Dedifferentiated amniotic fluid mesenchymal stem cell (primary cell): Measurements from ENCODE around the gene SMARCC1.

Experiments
- DNase-seq: peaks from one replicate; pipeline ENCODE4 v3.0.0-alpha.2; 2016; ENCODE audit errors: extremely low spot score

The SMARCC1 gene

DNA sequence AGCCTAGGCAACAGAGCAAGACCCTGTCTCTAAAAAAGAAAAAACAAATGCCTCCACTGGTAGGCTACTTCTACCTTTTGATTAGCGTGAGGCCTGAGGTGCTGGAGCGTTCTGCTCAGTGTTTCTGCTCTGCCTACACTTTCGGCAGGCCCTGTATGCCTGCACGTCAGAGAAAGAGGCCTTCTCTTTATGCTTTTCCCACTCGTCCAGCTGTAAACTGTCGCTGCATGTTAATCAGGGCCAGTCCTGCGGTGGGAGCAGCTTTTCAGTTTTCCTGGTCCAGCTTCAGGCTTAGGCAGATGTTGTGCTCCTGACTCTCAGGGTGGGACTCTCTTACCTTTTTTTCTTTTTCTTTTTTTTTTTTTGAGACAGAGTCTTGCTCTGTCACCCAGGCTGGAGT lies 228.3 kb downstream of the SMARCC1 start:
- DNase-seq = no peak

DNA sequence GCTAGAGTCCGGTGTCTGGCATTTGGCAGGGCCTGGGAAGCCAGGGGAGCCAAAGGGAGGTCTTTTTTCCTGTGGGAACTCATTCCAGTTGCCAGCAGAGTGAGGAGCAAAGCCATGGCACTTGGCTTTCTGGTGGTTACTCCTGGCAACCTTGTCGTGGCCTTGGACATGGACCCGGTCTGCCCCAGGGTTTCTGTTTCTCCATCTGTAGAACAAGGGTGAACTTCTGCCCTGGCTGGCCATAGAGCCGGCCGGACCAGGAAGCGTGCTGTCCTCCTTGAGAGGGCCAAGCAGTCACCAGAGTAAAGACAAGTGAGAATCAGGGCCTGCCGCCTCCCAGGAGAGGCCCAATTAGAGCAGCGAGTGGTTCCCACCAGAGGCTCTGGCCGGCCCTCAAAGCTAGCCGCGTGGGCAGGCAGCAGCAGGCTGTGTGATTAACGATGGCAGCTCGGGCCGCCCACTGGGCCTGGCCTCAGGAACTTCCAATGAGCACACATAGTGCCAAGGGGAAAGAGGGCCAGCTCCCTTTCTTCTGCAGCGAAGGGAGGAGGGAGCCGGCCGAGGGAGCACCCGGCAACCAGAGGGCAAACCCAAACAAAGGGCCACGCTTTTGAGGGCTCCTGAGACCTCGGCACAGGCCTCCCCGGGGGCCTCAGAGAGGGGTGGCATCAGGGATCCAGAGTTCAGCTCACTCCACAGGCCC lies 239.1 kb downstream of the SMARCC1 start:
- no peak for DNase-seq

- DNase-seq = no peak
Observed at GRCh38 chr3:47541583-47542108, 240.0 kb downstream of the SMARCC1 start.

- DNase-seq = no peak
Observed at GRCh38 chr3:47540281-47540680, 241.4 kb downstream of the SMARCC1 start.

GRCh38 chr3:47536967-47537366 lies 244.7 kb downstream of the SMARCC1 start:
- no peak for DNase-seq

- DNase-seq = no peak
Observed at GRCh38 chr3:47536221-47536891, 245.3 kb downstream of the SMARCC1 start.
